Prostate gland (tissue), 2 donors: ENCODE results near the gene LHB. TPM values are rescaled to one million over a fixed set of nuclear protein-coding genes. Genes with fewer than 3 reads are reported as not detected.

Source experiments
- DNase-seq: peaks from one replicate; pipeline ENCODE4 v3.0.0-alpha.2; 2019; ENCODE audit warnings: low spot score
- H3K27ac ChIP-seq, 2 donors: fragments of 200-600 bp; sonication (generic); 2 replicates each; pipeline ENCODE4 v1.5.1; 2017 to 2019
- H3K27me3 ChIP-seq: fragments of 200-600 bp; sonication (generic); replicated peaks from 2 replicates; pipeline ENCODE4 v1.5.1; 2019; ENCODE audit not compliant: insufficient read depth
- H3K36me3 ChIP-seq, 2 donors: fragments of 200-600 bp; sonication (generic); 1 replicate in 1 of 2; 2 replicates in 1 of 2; pipeline versions ENCODE4 v1.5.1 to v1.8.1; 2017 to 2019
- H3K4me1 ChIP-seq: fragments of 200-600 bp; sonication (generic); replicated peaks from 2 replicates; pipeline ENCODE4 v1.5.1; 2019
- H3K4me3 ChIP-seq, 2 donors: fragments of 200-600 bp; sonication (generic); 2 replicates each; pipeline ENCODE4 v1.5.1; 2017 to 2019
- H3K9me3 ChIP-seq: fragments of 200-600 bp; sonication (generic); 2 replicates; pipeline ENCODE4 v1.5.1; 2017
- POLR2A ChIP-seq: fragments of 450-650 bp; IDR thresholded peaks from one replicate; pipeline ENCODE4 v1.6.1; 2016; ENCODE audit warnings: antibody characterized with exemption, mild to moderate bottlenecking
- POLR2AphosphoS5 ChIP-seq: sonication (generic); formaldehyde crosslinking; IDR thresholded peaks from one replicate; pipeline ENCODE4 v1.6.1; 2017; ENCODE audit warnings: antibody characterized with exemption
- WGBS: methylation state at CpG from one replicate; pipeline ENCODE4 v1.1.5; 2018; 5-methylcytosine and 5-hydroxymethylcytosine counted together
- intact Hi-C: fragments of 100-400 bp; cut with DNase I; formaldehyde crosslinking; loops from one replicate; pipeline ENCODE4 v1.14.2; 2022
- total RNA-seq, 2 donors: library from RNA; depleted of rRNA; stranded (reverse); fragments of >200 nt; gene quantifications; one replicate each; pipeline ENCODE4 v1.1.0, GENCODE V29; 2016
- TF ChIP-seq, protein P1 (sequence below), 4 experiments: fragments of 200-600 bp in 2 of 4; fragments of 450-650 bp in 2 of 4; sonication (generic) in 2 of 4; IDR thresholded peaks; 1 replicate in 3 of 4; 2 replicates in 1 of 4; pipeline ENCODE4 v1.5.1; 2016 to 2019; ENCODE audit warnings: antibody characterized with exemption in 4 of 4, mild to moderate bottlenecking in 2 of 4, moderate library complexity in 2 of 4

The LHB gene
- total RNA-seq, 2 donors from 2014 or later, result 5.2 TPM; not detected in 1

DNA sequence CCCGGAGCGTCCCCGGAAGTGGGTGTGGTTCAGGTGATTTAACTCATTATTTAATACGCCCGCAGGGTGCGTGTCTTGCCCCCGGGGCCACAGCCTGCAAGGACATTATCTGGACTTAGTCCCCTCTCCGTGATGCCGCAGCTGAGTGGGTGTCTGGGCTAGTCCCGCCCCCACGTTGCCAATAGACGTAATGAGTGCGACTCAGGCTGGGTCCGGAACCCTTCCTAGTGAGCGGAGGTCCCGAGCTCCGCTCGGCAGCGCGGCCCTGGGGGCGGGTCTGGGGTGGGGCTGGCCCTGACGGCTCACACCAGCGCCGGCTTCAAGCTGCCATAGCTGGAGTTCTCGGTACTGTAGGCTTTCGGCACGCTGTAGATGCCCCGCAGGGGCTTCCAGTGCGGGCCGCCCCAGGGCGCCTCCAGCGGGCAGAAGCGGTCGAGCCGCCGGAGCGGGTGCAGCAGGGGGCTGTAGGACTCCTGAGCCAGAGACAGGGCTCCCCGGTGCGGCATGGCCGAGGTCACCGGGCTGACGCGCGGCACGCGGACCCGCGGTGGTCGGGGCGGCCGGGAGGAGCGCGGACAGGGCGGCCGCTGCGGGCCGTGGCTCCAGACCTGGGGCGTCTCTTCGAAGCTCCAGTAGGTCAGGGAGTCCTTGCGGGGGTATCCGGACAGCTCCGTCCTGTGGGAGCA is 918 bp upstream of the LHB start:
- H3K36me3 ChIP-seq, result no peaks in the 10 kb centered on the region
- TF ChIP-seq, protein P1, sequence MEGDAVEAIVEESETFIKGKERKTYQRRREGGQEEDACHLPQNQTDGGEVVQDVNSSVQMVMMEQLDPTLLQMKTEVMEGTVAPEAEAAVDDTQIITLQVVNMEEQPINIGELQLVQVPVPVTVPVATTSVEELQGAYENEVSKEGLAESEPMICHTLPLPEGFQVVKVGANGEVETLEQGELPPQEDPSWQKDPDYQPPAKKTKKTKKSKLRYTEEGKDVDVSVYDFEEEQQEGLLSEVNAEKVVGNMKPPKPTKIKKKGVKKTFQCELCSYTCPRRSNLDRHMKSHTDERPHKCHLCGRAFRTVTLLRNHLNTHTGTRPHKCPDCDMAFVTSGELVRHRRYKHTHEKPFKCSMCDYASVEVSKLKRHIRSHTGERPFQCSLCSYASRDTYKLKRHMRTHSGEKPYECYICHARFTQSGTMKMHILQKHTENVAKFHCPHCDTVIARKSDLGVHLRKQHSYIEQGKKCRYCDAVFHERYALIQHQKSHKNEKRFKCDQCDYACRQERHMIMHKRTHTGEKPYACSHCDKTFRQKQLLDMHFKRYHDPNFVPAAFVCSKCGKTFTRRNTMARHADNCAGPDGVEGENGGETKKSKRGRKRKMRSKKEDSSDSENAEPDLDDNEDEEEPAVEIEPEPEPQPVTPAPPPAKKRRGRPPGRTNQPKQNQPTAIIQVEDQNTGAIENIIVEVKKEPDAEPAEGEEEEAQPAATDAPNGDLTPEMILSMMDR (IDR thresholded peaks at IDR 0.05), result peak in 2 of 4 experiments; percentile 26 to 45
- no peak for TF ChIP-seq POLR2A
- under 1% methylated on average over 56 of the region's 62 CpGs for WGBS
- H3K27ac ChIP-seq, result no peak overlapping the region
- H3K27me3 ChIP-seq, result no peaks in the 10 kb centered on the region
- no peak for DNase-seq
- H3K9me3 ChIP-seq, result no peaks in the 10 kb centered on the region
- intact Hi-C loops, result no loop called here
- H3K4me3 ChIP-seq, result peak overlapping the region; percentile 16 to 35
- H3K4me1 ChIP-seq, result no peaks in the 10 kb centered on the region

DNA sequence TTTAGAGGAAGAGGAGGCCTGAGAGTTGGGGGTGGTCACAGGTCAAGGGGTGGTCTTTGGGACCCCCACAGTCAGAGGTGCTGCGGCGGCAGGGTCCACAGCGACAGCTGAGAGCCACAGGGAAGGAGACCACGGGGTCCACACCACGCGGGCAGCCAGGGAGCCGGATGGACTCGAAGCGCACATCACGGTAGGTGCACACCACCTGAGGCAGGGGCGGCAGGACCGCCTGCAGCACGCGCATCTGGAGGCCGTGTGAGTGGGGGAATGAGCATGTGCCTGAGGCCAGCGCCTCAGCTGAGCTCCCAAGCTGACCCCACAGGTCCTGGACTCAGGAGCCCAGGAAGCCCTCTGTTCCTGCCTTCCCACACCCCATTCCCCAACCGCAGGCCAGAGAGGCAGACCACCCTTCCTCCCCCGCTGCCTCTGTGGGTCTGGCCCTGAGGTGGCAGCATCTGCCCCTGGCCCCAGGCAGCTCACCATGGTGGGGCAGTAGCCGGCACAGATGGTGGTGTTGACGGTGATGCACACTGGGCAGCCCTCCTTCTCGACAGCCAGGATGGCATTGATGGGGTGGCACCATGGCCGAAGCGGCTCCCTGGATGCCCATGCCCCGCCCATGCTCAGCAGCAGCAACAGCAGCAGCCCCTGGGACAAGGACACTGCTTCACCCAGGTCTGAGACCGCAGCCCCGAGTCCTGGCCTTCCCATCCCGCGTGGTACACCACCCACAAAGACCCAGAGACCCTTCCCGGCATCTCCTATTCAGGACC is 638 bp downstream of the LHB start:
- WGBS, result 81% methylated on average over 22 of the region's 29 CpGs
- no peaks in the 10 kb centered on the region for H3K36me3 ChIP-seq
- TF ChIP-seq POLR2AphosphoS5 (no peak), POLR2A (no peak)
- TF ChIP-seq, protein P1 (IDR thresholded peaks at IDR 0.05), result no peak
- H3K27ac ChIP-seq, result no peak overlapping the region
- H3K27me3 ChIP-seq, result no peaks in the 10 kb centered on the region
- no peaks in the 10 kb centered on the region for H3K4me1 ChIP-seq
- intact Hi-C loops, result no loop called here
- DNase-seq, result no peak
- no peaks in the 10 kb centered on the region for H3K9me3 ChIP-seq
- H3K4me3 ChIP-seq, result no peak overlapping the region

DNA sequence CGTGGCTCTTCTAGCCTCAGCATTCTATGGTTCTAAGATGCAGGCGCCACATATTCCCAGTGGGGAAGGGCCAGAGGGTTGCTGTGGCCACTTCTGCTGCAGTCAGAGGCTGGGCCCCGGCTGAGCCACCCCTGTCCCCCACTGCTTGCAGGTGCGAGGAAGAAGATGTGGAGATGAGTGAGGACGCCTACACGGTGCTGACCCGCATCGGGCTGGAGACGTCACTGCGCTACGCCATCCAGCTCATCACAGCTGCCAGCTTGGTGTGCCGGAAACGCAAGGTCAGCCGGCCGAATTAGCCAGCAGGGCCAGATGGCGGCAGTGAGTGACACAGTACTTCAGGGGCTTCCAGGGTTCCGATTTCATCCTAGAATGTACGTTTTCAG is 2.0 kb downstream of the LHB start:
- no peaks in the 10 kb centered on the region for H3K27me3 ChIP-seq
- WGBS, result 93% methylated on average over 18 of the region's 18 CpGs
- H3K4me3 ChIP-seq, result no peak overlapping the region
- intact Hi-C loops, result no loop called here
- DNase-seq, result no peak
- H3K36me3 ChIP-seq, result no peaks in the 10 kb centered on the region
- TF ChIP-seq POLR2AphosphoS5, result no peak
- no peak for TF ChIP-seq POLR2A
- TF ChIP-seq, protein P1 (IDR thresholded peaks at IDR 0.05), result no peak
- H3K4me1 ChIP-seq, result no peaks in the 10 kb centered on the region
- H3K9me3 ChIP-seq, result no peaks in the 10 kb centered on the region
- H3K27ac ChIP-seq, result no peak overlapping the region

DNA sequence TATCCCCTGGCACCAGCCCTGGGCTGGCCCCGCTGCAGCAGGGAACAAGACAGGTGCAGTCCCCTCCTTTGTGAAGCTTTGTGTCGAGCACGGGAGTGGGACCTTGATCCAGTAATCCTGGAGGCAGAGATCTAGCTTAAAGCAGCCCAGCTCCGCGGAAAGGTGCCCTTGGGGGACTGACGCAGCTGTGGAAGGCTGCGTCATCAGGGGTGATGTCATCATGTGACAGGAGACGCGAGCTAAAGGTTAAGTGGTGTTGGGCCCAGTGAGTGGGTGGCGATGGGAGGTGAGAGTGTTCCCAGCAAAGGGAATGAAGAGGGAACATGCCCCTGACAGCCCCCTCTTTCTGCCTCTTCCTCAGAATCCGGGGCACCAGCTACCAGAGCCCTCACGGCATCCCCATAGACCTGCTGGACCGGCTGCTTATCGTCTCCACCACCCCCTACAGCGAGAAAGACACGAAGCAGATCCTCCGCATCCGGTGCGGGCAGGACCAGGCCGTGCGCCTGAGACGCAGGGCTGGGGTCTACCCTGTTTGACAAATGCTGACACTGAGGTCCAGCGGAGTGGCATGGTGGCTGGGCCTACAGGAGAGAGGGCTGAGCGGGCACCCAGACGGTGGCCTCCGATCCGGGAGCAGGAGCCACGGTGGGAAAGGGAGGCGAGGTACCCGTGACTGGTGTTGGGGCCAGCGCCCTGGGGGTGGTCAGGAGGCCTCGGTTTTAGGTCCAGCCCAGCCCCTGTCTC is 2.6 kb downstream of the LHB start:
- no peak overlapping the region for H3K4me3 ChIP-seq
- TF ChIP-seq POLR2AphosphoS5 (no peak), POLR2A (no peak)
- TF ChIP-seq, protein P1 (IDR thresholded peaks at IDR 0.05), result no peak
- H3K4me1 ChIP-seq, result no peaks in the 10 kb centered on the region
- intact Hi-C loops, result no loop called here
- no peaks in the 10 kb centered on the region for H3K36me3 ChIP-seq
- H3K27me3 ChIP-seq, result no peaks in the 10 kb centered on the region
- H3K27ac ChIP-seq, result no peak overlapping the region
- DNase-seq, result no peak
- no peaks in the 10 kb centered on the region for H3K9me3 ChIP-seq
- WGBS, result 93% methylated on average over 32 of the region's 32 CpGs
